Coronary artery (tissue), 2 donors: ENCODE results near the gene C1QTNF6.
A peak's percentile ranks its signal among the peaks of the same experiment; 100 is the strongest.

Experiments
- DNase-seq: peaks from one replicate; pipeline ENCODE4 v3.0.0-alpha.2; 2017; ENCODE audit warnings: low spot score
- H3K27ac ChIP-seq, 2 donors: fragments of 200-600 bp; sonication (generic); one replicate each; pipeline ENCODE4 v1.5.1; 2016 to 2019
- H3K4me3 ChIP-seq: fragments of 200-600 bp; sonication (generic); 2 replicates; pipeline ENCODE4 v1.5.1; 2016; ENCODE audit warnings: mild to moderate bottlenecking, moderate library complexity
- CTCF ChIP-seq: fragments of 200-600 bp; sonication (generic); IDR thresholded peaks from one replicate; pipeline ENCODE4 v1.5.1; 2019; ENCODE audit warnings: antibody characterized with exemption

The C1QTNF6 gene

GRCh38 chr22:37197451-37198257, 9.6 kb upstream of the C1QTNF6 start:
- peak overlapping the region; percentile 85 for H3K4me3 ChIP-seq

DNA sequence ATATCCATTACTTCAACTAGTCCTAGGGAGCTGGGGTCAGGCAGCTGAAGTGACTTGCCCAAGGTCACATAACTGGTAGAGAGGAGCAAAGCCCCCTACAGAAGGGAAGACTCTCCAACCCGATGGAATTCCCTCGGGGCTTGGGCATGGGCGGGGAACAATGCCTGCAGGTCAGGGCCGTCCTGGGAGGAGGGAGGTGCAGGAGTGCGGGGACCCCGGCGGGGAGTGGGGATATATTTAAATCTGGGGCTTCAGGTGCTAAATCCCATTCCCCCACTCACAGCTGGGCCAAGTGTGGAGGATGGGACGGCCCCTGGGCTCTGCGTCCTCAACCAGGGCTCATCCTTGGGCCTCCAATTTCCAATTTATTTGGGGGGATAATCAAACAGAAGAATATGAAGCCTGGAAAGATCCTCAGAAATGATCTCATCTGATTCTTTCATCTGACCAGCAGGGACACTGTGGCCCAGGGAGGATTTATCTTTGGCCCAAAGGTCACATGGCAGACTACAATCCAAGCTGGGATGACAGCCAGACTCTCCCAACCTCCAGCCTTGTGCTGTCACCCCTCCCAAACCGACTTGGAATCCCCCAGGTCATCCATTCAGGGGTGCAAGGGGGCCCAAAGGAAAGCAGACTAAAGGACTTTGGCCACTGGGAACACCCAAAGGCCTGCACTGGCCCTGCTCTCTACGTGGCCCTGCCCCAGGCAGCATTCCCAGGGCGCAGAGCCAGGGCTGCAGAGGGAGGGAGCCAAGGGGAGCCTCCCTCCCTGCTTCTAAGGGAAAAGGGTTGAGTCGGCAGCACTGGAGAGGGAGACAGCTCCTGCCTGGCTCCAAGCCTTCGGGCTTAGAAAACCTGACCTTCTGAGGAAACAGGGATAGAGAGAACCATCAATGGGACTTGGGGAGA, 8.7 kb upstream of the C1QTNF6 start:
- peak; percentile 89 for DNase-seq
- no peak for TF ChIP-seq CTCF
- Histone ChIP-seq H3K27ac (peak overlapping the region; percentile 96 to 98), H3K4me3 (no peak overlapping the region)

More at GRCh38 chr22:37197451-37198257, 9.6 kb upstream of the C1QTNF6 start:
- no peak for TF ChIP-seq CTCF
- peak overlapping the region; percentile 96 to 98 for H3K27ac ChIP-seq
- DNase-seq = no peak

DNA sequence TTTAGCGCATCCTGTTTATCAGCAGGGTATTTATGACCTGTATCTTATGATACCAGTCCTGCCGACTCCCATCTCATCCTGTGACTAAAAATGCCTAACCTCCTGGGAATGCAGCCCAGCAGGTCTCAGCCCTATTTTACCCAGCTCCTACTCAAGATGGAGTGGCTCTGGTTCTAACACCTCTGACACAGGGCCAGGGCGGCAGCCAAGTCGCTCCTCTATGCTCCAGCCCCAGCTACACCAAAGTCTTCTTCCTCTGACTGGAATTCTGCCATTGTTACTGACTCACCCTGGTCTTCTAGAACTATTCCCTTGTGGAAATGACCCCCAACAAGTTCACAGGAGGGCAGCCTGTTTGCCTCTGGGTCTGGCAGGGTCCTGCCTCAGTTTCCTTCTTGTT, 7.9 kb upstream of the C1QTNF6 start:
- DNase-seq = no peak
- no peak for TF ChIP-seq CTCF
- Histone ChIP-seq H3K27ac (peak overlapping the region in 1 of 2 donors; percentile 96), H3K4me3 (no peak overlapping the region)

DNA sequence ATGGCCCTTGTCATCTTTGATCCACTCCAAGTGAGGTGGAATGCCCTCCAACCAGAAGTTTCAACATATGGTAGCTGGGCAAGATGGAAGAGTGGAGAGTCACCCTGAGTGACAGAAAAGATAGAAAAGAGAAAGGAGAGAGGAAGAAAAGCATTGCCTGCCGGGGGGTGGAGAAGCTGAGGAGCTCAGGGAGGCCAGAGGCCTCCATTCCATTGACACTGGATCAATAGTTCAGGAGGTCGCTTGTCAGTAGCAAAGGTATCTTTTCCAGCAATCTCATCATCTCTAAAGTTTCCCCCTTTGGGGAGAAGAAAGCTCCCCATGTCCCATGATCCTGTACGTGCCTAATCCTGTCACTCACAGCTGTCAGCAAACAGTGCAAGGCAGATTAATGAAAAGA, 6.7 kb upstream of the C1QTNF6 start:
- no peak for DNase-seq
- Histone ChIP-seq H3K27ac (no peak overlapping the region), H3K4me3 (no peak overlapping the region)
- TF ChIP-seq CTCF = no peak

DNA sequence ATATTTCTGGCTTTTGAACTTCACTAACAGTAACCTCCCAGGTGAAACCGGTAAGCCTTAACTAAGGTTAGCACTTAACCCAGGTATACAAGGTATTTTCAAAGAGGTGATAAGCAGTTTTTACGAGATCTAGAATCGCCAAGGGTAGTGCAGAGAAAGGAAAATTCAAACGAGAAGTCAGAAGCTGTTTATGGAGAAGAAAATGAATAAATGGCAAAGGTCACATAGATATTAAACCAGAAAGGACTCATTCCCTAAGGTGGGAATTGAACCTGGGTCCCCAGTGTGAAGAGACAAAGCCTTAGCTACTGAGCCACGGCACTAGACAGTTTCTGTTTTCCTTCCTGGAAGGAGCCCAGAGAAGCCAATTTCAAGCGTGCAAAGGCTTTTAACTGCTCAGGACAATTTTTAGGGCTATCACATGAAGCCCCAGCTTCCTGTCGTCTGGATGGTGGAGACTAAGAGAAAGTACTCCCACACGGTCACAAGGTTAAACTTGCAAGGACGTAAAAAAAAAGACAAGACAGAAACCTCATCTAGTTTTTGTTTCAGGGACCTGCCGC, 5.7 kb upstream of the C1QTNF6 start:
- Histone ChIP-seq H3K4me3 (no peak overlapping the region), H3K27ac (no peak overlapping the region)
- TF ChIP-seq CTCF = no peak
- DNase-seq = no peak

GRCh38 chr22:37192741-37193140, 4.7 kb upstream of the C1QTNF6 start:
- Histone ChIP-seq H3K4me3 (no peak overlapping the region), H3K27ac (no peak overlapping the region)
- TF ChIP-seq CTCF = no peak
- DNase-seq = no peak
